Measurements from ENCODE around the gene RAC3.

GRCh38 chr17:82047914-82048570, 16.6 kb downstream of the RAC3 start:
- TF ChIP-seq EZH2 (IDR thresholded peaks at IDR 0.05; ENCODE audit: insufficient read depth, low read length): no peak
- no peak for TF ChIP-seq CTCF (IDR thresholded peaks at IDR 0.05; ENCODE audit: insufficient read depth, low read depth, low read length)

Data from astrocyte (in vitro differentiated cells and primary cell).